Upper lobe of right lung (tissue), 1 donor: ENCODE measurements around the gene DDX49. TPM values are rescaled to one million over a fixed set of nuclear protein-coding genes. Genes with fewer than 3 reads are reported as not detected.

Experiments
- ATAC-seq: fragments of 200-7000 bp; cut with Tn5 transposase; one replicate; pipeline ENCODE4 v1.9.1; 2020; ENCODE audit warnings: mild to moderate bottlenecking, moderate library complexity
- DNase-seq: peaks from one replicate; pipeline ENCODE4 v3.0.0-alpha.2; 2020
- H3K27ac ChIP-seq: fragments of 200-600 bp; one replicate; pipeline ENCODE4 v1.8.0; 2022
- H3K27me3 ChIP-seq: fragments of 200-600 bp; one replicate; pipeline ENCODE4 v1.8.0; 2022; ENCODE audit warnings: mild to moderate bottlenecking
- H3K36me3 ChIP-seq: fragments of 200-600 bp; one replicate; pipeline ENCODE4 v1.8.0; 2022
- H3K4me1 ChIP-seq: fragments of 200-600 bp; one replicate; pipeline ENCODE4 v1.8.0; 2022
- H3K4me3 ChIP-seq: fragments of 200-600 bp; one replicate; pipeline ENCODE4 v1.8.0; 2022; ENCODE audit warnings: mild to moderate bottlenecking
- H3K9me3 ChIP-seq: fragments of 200-600 bp; one replicate; pipeline ENCODE4 v1.8.0; 2022
- CTCF ChIP-seq: fragments of 200-600 bp; IDR thresholded peaks from one replicate; pipeline ENCODE4 v1.8.0; 2022; ENCODE audit warnings: antibody characterized with exemption
- intact Hi-C: fragments of 100-400 bp; cut with DNase I; formaldehyde crosslinking; loops from one replicate; pipeline ENCODE4 v1.11.0; 2022
- total RNA-seq: library from RNA; stranded (reverse); fragmentation: NEBNext Ultra II Directional; extraction: Animal tissue kit (Norgen Biotek cat#: 25700); gene quantifications from one replicate; pipeline ENCODE4 v1.2.1, GENCODE V29; 2021
- donor health status: DM: no; HTN: yes; CAD: no; lungs with severe emphysema.

The DDX49 gene
- total RNA-seq, 1 donor from 2014 or later: 45.9 TPM

GRCh38 chr19:18972301-18972811 is 52.8 kb downstream of the DDX49 start:
- Histone ChIP-seq H3K4me1 (peaks cover 26% of the 10 kb centered on the region), H3K36me3 (no peaks in the 10 kb centered on the region), H3K4me3 (no peak overlapping the region), H3K27me3 (no peaks in the 10 kb centered on the region), H3K27ac (peak overlapping the region; percentile 61), H3K9me3 (no peaks in the 10 kb centered on the region)
- no peak for TF ChIP-seq CTCF
- intact Hi-C loops: no loop called here
- DNase-seq (no peak), ATAC-seq (peak; percentile 52)

GRCh38 chr19:18972851-18973250 is 53.3 kb downstream of the DDX49 start:
- Histone ChIP-seq H3K9me3 (no peaks in the 10 kb centered on the region), H3K4me1 (peaks cover 25% of the 10 kb centered on the region), H3K27ac (peak overlapping the region; percentile 61), H3K27me3 (no peaks in the 10 kb centered on the region), H3K4me3 (no peak overlapping the region), H3K36me3 (no peaks in the 10 kb centered on the region)
- DNase-seq (no peak), ATAC-seq (peak; percentile 45)
- intact Hi-C loops: no loop called here
- no peak for TF ChIP-seq CTCF

GRCh38 chr19:18975011-18975410 is 55.5 kb downstream of the DDX49 start:
- intact Hi-C loops: no loop called here
- H3K36me3 ChIP-seq: no peaks in the 10 kb centered on the region
- H3K27me3 ChIP-seq: no peaks in the 10 kb centered on the region
- no peak overlapping the region for H3K4me3 ChIP-seq
- DNase-seq (no peak), ATAC-seq (no peak)
- no peaks in the 10 kb centered on the region for H3K9me3 ChIP-seq
- peaks cover 14% of the 10 kb centered on the region for H3K4me1 ChIP-seq
- TF ChIP-seq CTCF: no peak
- H3K27ac ChIP-seq: no peak overlapping the region

- no peak for DNase-seq
- Histone ChIP-seq H3K27me3 (no peaks in the 10 kb centered on the region), H3K9me3 (no peaks in the 10 kb centered on the region), H3K27ac (no peak overlapping the region), H3K4me3 (no peak overlapping the region), H3K36me3 (no peaks in the 10 kb centered on the region), H3K4me1 (peaks cover 10% of the 10 kb centered on the region)
- intact Hi-C loops: no loop called here
- ATAC-seq: no peak
- no peak for TF ChIP-seq CTCF
These were observed 56.4 kb downstream of the DDX49 start for GRCh38 chr19:18975869-18976268.

Other genes with a start within 250 kb of the DDX49 start
- gene CRTC1, start 236.0 kb upstream of the DDX49 start, total RNA-seq: 13.8 TPM
- gene COMP, start 128.4 kb upstream of the DDX49 start, total RNA-seq: 9.7 TPM
- gene UPF1, start 87.8 kb upstream of the DDX49 start, total RNA-seq: 80.8 TPM
- gene CERS1, start 23.6 kb upstream of the DDX49 start, total RNA-seq: not detected
- 141 TPM for gene COPE, start 328 bp upstream of the DDX49 start, total RNA-seq
- gene HOMER3, start 21.5 kb downstream of the DDX49 start, total RNA-seq: 29.3 TPM
- gene SUGP2, start 113.8 kb downstream of the DDX49 start, total RNA-seq: 75.6 TPM
- 21.7 TPM for gene ARMC6, start 113.9 kb downstream of the DDX49 start, total RNA-seq
- 12.7 TPM for gene SLC25A42, start 144.3 kb downstream of the DDX49 start, total RNA-seq
- 31.0 TPM for gene TMEM161A, start 218.8 kb downstream of the DDX49 start, total RNA-seq